SU-DHL-6 (cell line): ENCODE data around the gene FAM237A.
A peak's percentile ranks its signal among the peaks of the same experiment; 100 is the strongest.

Source experiments
- H2AFZ ChIP-seq: fragments of 200-600 bp; sonication (generic); 2 replicates; pipeline ENCODE4 v1.6.1; 2014; ENCODE audit warnings: low read depth, mild to moderate bottlenecking, moderate library complexity, mixed read lengths, antibody characterized with exemption, low read length; ENCODE audit not compliant: severe bottlenecking
- H3F3A ChIP-seq: fragments of 200-600 bp; shearing (Covaris generic); 2 replicates; pipeline ENCODE4 v1.6.0; 2016; ENCODE audit warnings: antibody characterized with exemption, mild to moderate bottlenecking; ENCODE audit not compliant: insufficient read depth
- H3K27ac ChIP-seq: fragments of 200-600 bp; sonication (generic); 2 replicates; pipeline ENCODE4 v1.5.1; 2016; ENCODE audit warnings: low read depth, mild to moderate bottlenecking, low read length, moderate library complexity, mixed read lengths
- H3K27me3 ChIP-seq: fragments of 200-600 bp; sonication (generic), shearing (Covaris generic); 2 replicates; pipeline ENCODE4 v1.6.0; 2014; ENCODE audit warnings: mild to moderate bottlenecking, low read length
- H3K36me3 ChIP-seq: fragments of 200-600 bp; sonication (generic); 2 replicates; pipeline ENCODE4 v1.6.1; 2014; ENCODE audit warnings: mild to moderate bottlenecking, low read length, mixed read lengths
- H3K4me2 ChIP-seq: fragments of 300-600, 200-600 bp; shearing (Covaris generic), sonication (generic); 2 replicates; pipeline ENCODE4 v1.6.0; 2014; ENCODE audit warnings: low read length, low read depth, mild to moderate bottlenecking; ENCODE audit not compliant: poor library complexity, severe bottlenecking
- H3K4me3 ChIP-seq: fragments of 200-600 bp; sonication (generic); 2 replicates; pipeline ENCODE4 v1.5.1; 2014; ENCODE audit warnings: antibody characterized with exemption, low read length, mild to moderate bottlenecking, mixed read lengths; ENCODE audit not compliant: insufficient read depth, poor library complexity, severe bottlenecking
- H3K79me2 ChIP-seq: fragments of 200-600 bp; sonication (generic); 2 replicates; pipeline ENCODE4 v1.6.1; 2014; ENCODE audit warnings: mild to moderate bottlenecking, low read length, moderate library complexity; ENCODE audit not compliant: insufficient read depth
- H3K9ac ChIP-seq: fragments of 200-600 bp; sonication (generic); 2 replicates; pipeline ENCODE4 v1.7.0; 2014; ENCODE audit warnings: mild to moderate bottlenecking, low read length
- H3K9me2 ChIP-seq: fragments of 200-600 bp; sonication (generic); replicated peaks from 2 replicates; pipeline ENCODE4 v1.6.1; 2014; ENCODE audit warnings: low read length; ENCODE audit not compliant: insufficient read depth
- H3K9me3 ChIP-seq: fragments of 200-600 bp; sonication (generic); 2 replicates; pipeline ENCODE4 v1.6.1; 2014; ENCODE audit warnings: low read length, mixed read lengths; ENCODE audit not compliant: insufficient read depth
- H4K20me1 ChIP-seq: fragments of 200-600 bp; sonication (generic); 2 replicates; pipeline ENCODE4 v1.6.1; 2014; ENCODE audit warnings: low read depth, mild to moderate bottlenecking, antibody characterized with exemption, low read length, moderate library complexity, mixed read lengths
- CTCF ChIP-seq: fragments of 200-600 bp; sonication (generic); IDR thresholded peaks from one replicate; pipeline ENCODE4 v1.5.1; 2017; ENCODE audit warnings: antibody characterized with exemption, mild to moderate bottlenecking, low read length, moderate library complexity; ENCODE audit not compliant: insufficient read depth, poor library complexity, severe bottlenecking
- EZH2phosphoT487 ChIP-seq: fragments of 200-600 bp; sonication (generic), shearing (Covaris generic); conservative IDR thresholded peaks from 2 replicates; pipeline ENCODE4 v1.6.1; 2018; ENCODE audit warnings: mild to moderate bottlenecking, antibody characterized with exemption, low read length, moderate library complexity, mixed read lengths

Gene FAM237A

GRCh38 chr2:206693399-206694137 lies 51.3 kb downstream of the FAM237A start:
- Histone ChIP-seq H3K27me3 (no peaks in the 10 kb centered on the region), H3K9ac (no peak overlapping the region)
- peak; percentile 53 for TF ChIP-seq CTCF
- no peak for TF ChIP-seq EZH2phosphoT487

GRCh38 chr2:206696910-206697309 lies 54.6 kb downstream of the FAM237A start:
- no peak overlapping the region for H3K27ac ChIP-seq
- no peak overlapping the region for H3K4me3 ChIP-seq
- H4K20me1 ChIP-seq = no peaks in the 10 kb centered on the region
- no peaks in the 10 kb centered on the region for H3F3A ChIP-seq
- H2AFZ ChIP-seq = no peak overlapping the region
- no peaks in the 10 kb centered on the region for H3K79me2 ChIP-seq
- H3K9me3 ChIP-seq = no peaks in the 10 kb centered on the region
- TF ChIP-seq CTCF (no peak), EZH2phosphoT487 (no peak)
- no peaks in the 10 kb centered on the region for H3K27me3 ChIP-seq
- no peaks in the 10 kb centered on the region for H3K36me3 ChIP-seq
- no peak overlapping the region for H3K4me2 ChIP-seq
- H3K9ac ChIP-seq = no peak overlapping the region
- no peaks in the 10 kb centered on the region for H3K9me2 ChIP-seq

More at GRCh38 chr2:206693399-206694137, 51.3 kb downstream of the FAM237A start:
- Histone ChIP-seq H2AFZ (no peak overlapping the region), H3K4me3 (no peak overlapping the region), H3K4me2 (no peak overlapping the region), H3K9me2 (no peaks in the 10 kb centered on the region), H3K27ac (no peak overlapping the region), H3K79me2 (no peaks in the 10 kb centered on the region), H3K36me3 (no peaks in the 10 kb centered on the region), H4K20me1 (no peaks in the 10 kb centered on the region), H3K9me3 (no peaks in the 10 kb centered on the region), H3F3A (no peaks in the 10 kb centered on the region)

GRCh38 chr2:206698811-206699210 lies 56.5 kb downstream of the FAM237A start:
- TF ChIP-seq EZH2phosphoT487 = no peak
- TF ChIP-seq CTCF = no peak
- Histone ChIP-seq H3K36me3 (no peaks in the 10 kb centered on the region), H3K27me3 (no peaks in the 10 kb centered on the region), H3F3A (no peaks in the 10 kb centered on the region), H3K9me3 (no peaks in the 10 kb centered on the region), H3K9ac (no peak overlapping the region), H3K27ac (no peak overlapping the region), H2AFZ (no peak overlapping the region), H3K4me2 (no peak overlapping the region), H3K79me2 (no peaks in the 10 kb centered on the region), H3K4me3 (no peak overlapping the region), H3K9me2 (no peaks in the 10 kb centered on the region), H4K20me1 (no peaks in the 10 kb centered on the region)
